IPS-20b (cell line): ENCODE measurements around the gene DOCK8.
"Not testable (repeated sequence)": the region's sequence is repeated elsewhere in the genome, so short reads cannot be mapped to it uniquely, and the experiment has no call there.

ENCODE experiments used
- H3K27ac ChIP-seq: one replicate; pipeline ENCODE4 v1.5.1; 2013; ENCODE audit warnings: low read length
- H3K27me3 ChIP-seq: 2 replicates; pipeline ENCODE4 v1.6.1; 2013; ENCODE audit warnings: mild to moderate bottlenecking, low read length, inconsistent platforms; ENCODE audit not compliant: insufficient read depth
- H3K36me3 ChIP-seq: 2 replicates; pipeline ENCODE4 v1.6.1; 2013; ENCODE audit warnings: low read depth, mild to moderate bottlenecking, inconsistent platforms, low read length, moderate library complexity; ENCODE audit not compliant: insufficient read depth
- H3K4me1 ChIP-seq: 2 replicates; pipeline ENCODE4 v1.6.1; 2013; ENCODE audit warnings: mild to moderate bottlenecking, control low read depth, inconsistent platforms, low read length, moderate library complexity; ENCODE audit not compliant: insufficient read depth
- H3K4me3 ChIP-seq: 2 replicates; pipeline ENCODE4 v1.5.1; 2013; ENCODE audit warnings: mild to moderate bottlenecking, low read length, inconsistent platforms
- H3K9ac ChIP-seq: 2 replicates; pipeline ENCODE4 v1.6.1; 2013; ENCODE audit warnings: low read depth, mild to moderate bottlenecking, inconsistent platforms, low read length, moderate library complexity
- H3K9me3 ChIP-seq: 2 replicates; pipeline ENCODE4 v1.6.1; 2013; ENCODE audit warnings: mild to moderate bottlenecking, low read depth, low read length, inconsistent platforms; ENCODE audit not compliant: insufficient read depth

Gene DOCK8

GRCh38 chr9:231625-232024, 17.0 kb downstream of the DOCK8 start:
- H3K27me3 ChIP-seq, H3K4me3 ChIP-seq, H3K9ac ChIP-seq, H3K27ac ChIP-seq, H3K4me1 ChIP-seq, H3K36me3 ChIP-seq, H3K9me3 ChIP-seq: not testable (repeated sequence)

GRCh38 chr9:233708-234107, 19.0 kb downstream of the DOCK8 start:
- H3K4me3 ChIP-seq, H3K27me3 ChIP-seq, H3K27ac ChIP-seq, H3K36me3 ChIP-seq, H3K9ac ChIP-seq, H3K9me3 ChIP-seq, H3K4me1 ChIP-seq: not testable (repeated sequence)

- H3K27me3 ChIP-seq: no peaks in the 10 kb centered on the region
- no peaks in the 10 kb centered on the region for H3K4me1 ChIP-seq
- H3K36me3 ChIP-seq: no peaks in the 10 kb centered on the region
- H3K4me3 ChIP-seq: no peak overlapping the region
- no peak overlapping the region for H3K9ac ChIP-seq
- H3K9me3 ChIP-seq: peaks cover 7% of the 10 kb centered on the region; the same call in 1 of the 2 replicates
- no peak overlapping the region for H3K27ac ChIP-seq
These were observed 22.6 kb downstream of the DOCK8 start for GRCh38 chr9:237141-237857.

GRCh38 chr9:237858-238345, 23.2 kb downstream of the DOCK8 start:
- no peak overlapping the region for H3K4me3 ChIP-seq
- no peak overlapping the region for H3K9ac ChIP-seq
- no peaks in the 10 kb centered on the region for H3K36me3 ChIP-seq
- H3K27me3 ChIP-seq: no peaks in the 10 kb centered on the region
- no peak overlapping the region for H3K27ac ChIP-seq
- H3K9me3 ChIP-seq: peaks cover 7% of the 10 kb centered on the region; the same call in 1 of the 2 replicates
- H3K4me1 ChIP-seq: no peaks in the 10 kb centered on the region

GRCh38 chr9:242461-243080, 27.9 kb downstream of the DOCK8 start:
- H3K27ac ChIP-seq: no peak overlapping the region

GRCh38 chr9:248278-248961, 33.8 kb downstream of the DOCK8 start:
- Histone ChIP-seq H3K4me1 (no peaks in the 10 kb centered on the region), H3K4me3 (no peak overlapping the region), H3K27ac (no peak overlapping the region), H3K9ac (no peak overlapping the region), H3K9me3 (no peaks in the 10 kb centered on the region), H3K27me3 (no peaks in the 10 kb centered on the region), H3K36me3 (no peaks in the 10 kb centered on the region)

More at GRCh38 chr9:242461-243080, 27.9 kb downstream of the DOCK8 start:
- no peak overlapping the region for H3K9ac ChIP-seq
- no peaks in the 10 kb centered on the region for H3K9me3 ChIP-seq
- no peaks in the 10 kb centered on the region for H3K36me3 ChIP-seq
- no peaks in the 10 kb centered on the region for H3K27me3 ChIP-seq
- H3K4me1 ChIP-seq: no peaks in the 10 kb centered on the region
- no peak overlapping the region for H3K4me3 ChIP-seq

- Histone ChIP-seq H3K27ac (no peak overlapping the region), H3K4me3 (no peak overlapping the region), H3K36me3 (no peaks in the 10 kb centered on the region), H3K9me3 (no peaks in the 10 kb centered on the region), H3K9ac (no peak overlapping the region), H3K4me1 (no peaks in the 10 kb centered on the region), H3K27me3 (no peaks in the 10 kb centered on the region)
These were observed 34.4 kb downstream of the DOCK8 start for GRCh38 chr9:249025-249424.

- no peaks in the 10 kb centered on the region for H3K36me3 ChIP-seq
- no peak overlapping the region for H3K27ac ChIP-seq
- H3K9ac ChIP-seq: no peak overlapping the region
- H3K4me3 ChIP-seq: no peak overlapping the region
- peaks cover 6% of the 10 kb centered on the region; the same call in 1 of the 2 replicates for H3K4me1 ChIP-seq
- no peaks in the 10 kb centered on the region for H3K27me3 ChIP-seq
- no peaks in the 10 kb centered on the region for H3K9me3 ChIP-seq
These were observed 35.4 kb downstream of the DOCK8 start for GRCh38 chr9:250039-250438.

GRCh38 chr9:250625-251024, 36.0 kb downstream of the DOCK8 start:
- no peaks in the 10 kb centered on the region for H3K27me3 ChIP-seq
- H3K9ac ChIP-seq: no peak overlapping the region
- H3K4me1 ChIP-seq: peaks cover 6% of the 10 kb centered on the region; the same call in 1 of the 2 replicates
- H3K27ac ChIP-seq: no peak overlapping the region
- no peaks in the 10 kb centered on the region for H3K9me3 ChIP-seq
- no peak overlapping the region for H3K4me3 ChIP-seq
- no peaks in the 10 kb centered on the region for H3K36me3 ChIP-seq

GRCh38 chr9:251398-251797, 36.7 kb downstream of the DOCK8 start:
- H3K27me3 ChIP-seq: no peaks in the 10 kb centered on the region
- no peak overlapping the region for H3K9ac ChIP-seq
- no peaks in the 10 kb centered on the region for H3K36me3 ChIP-seq
- H3K27ac ChIP-seq: no peak overlapping the region
- no peak overlapping the region for H3K4me3 ChIP-seq
- peaks cover 6% of the 10 kb centered on the region; the same call in 1 of the 2 replicates for H3K4me1 ChIP-seq
- no peaks in the 10 kb centered on the region for H3K9me3 ChIP-seq

- H3K27me3 ChIP-seq: no peaks in the 10 kb centered on the region
- H3K4me1 ChIP-seq: peaks cover 6% of the 10 kb centered on the region; the same call in 1 of the 2 replicates
- no peaks in the 10 kb centered on the region for H3K36me3 ChIP-seq
- no peak overlapping the region for H3K4me3 ChIP-seq
- H3K9ac ChIP-seq: no peak overlapping the region
- H3K9me3 ChIP-seq: no peaks in the 10 kb centered on the region
- no peak overlapping the region for H3K27ac ChIP-seq
These were observed 38.9 kb downstream of the DOCK8 start for GRCh38 chr9:253539-253938.
